ENCODE data around the gene IL12B. TPM values are rescaled to one million over a fixed set of nuclear protein-coding genes. Genes with fewer than 3 reads are reported as not detected.
"Not testable (repeated sequence)": the region's sequence is repeated elsewhere in the genome, so short reads cannot be mapped to it uniquely, and the experiment has no call there.

The IL12B gene
- total RNA-seq, 2 experiments from 2014 or later: not detected

- no peaks in the 10 kb centered on the region for H3K4me1 Mint-ChIP-seq (ENCODE audit: low read depth)
- intact Hi-C loops (cut with DNase I, micrococcal nuclease): no loop called here
- H3K4me3 ChIP-seq (ENCODE audit: low read length): no peak overlapping the region
- DNase-seq (peak in 3 of 14 experiments; percentile 19 to 64 (median 53)), ATAC-seq (ENCODE audit: poor library complexity) (no peak)
- no peaks in the 10 kb centered on the region for H3K4me1 ChIP-seq (ENCODE audit: insufficient read depth, low read length)
- H3K27me3 ChIP-seq (ENCODE audit: control insufficient read depth in 1 of 2, insufficient read depth in 2 of 2, low read length in 2 of 2): no peaks in the 10 kb centered on the region
- no peaks in the 10 kb centered on the region for H3K36me3 ChIP-seq (ENCODE audit: insufficient read depth, low read length)
- CTCF ChIA-PET: interaction anchor here (0.6 kb wide), 1 partner anchor 76 kb away, joined by 3 read pairs; no protein-coding TSS in a partner anchor
- H3K36me3 Mint-ChIP-seq (ENCODE audit: low read depth): no peaks in the 10 kb centered on the region
- no peaks in the 10 kb centered on the region for H3K9me3 ChIP-seq (ENCODE audit: control insufficient read depth in 1 of 2, insufficient read depth in 1 of 2, low read length in 2 of 2)
- no peak overlapping the region for H3K4me3 Mint-ChIP-seq
- TF ChIP-seq CTCF (IDR thresholded peaks at IDR 0.05): no peak
- no peak overlapping the region for H3K27ac Mint-ChIP-seq
- POLR2A ChIA-PET: no interaction called here
- no peaks in the 10 kb centered on the region for H3K9me3 Mint-ChIP-seq
- peaks cover 5% of the 10 kb centered on the region for H3K27me3 Mint-ChIP-seq
- H3K27ac ChIP-seq (ENCODE audit: low read depth in 1 of 2, low read length in 2 of 2): no peak overlapping the region
Measured at GRCh38 chr5:159362220-159362619, 31.9 kb upstream of the IL12B start.

GRCh38 chr5:159359871-159360270 lies 29.6 kb upstream of the IL12B start:
- H3K4me1 Mint-ChIP-seq (ENCODE audit: low read depth); intact Hi-C loops (cut with DNase I, micrococcal nuclease); H3K36me3 Mint-ChIP-seq (ENCODE audit: low read depth); H3K27me3 ChIP-seq (ENCODE audit: control insufficient read depth in 1 of 2, insufficient read depth in 2 of 2, low read length in 2 of 2); H3K9me3 Mint-ChIP-seq; H3K4me3 ChIP-seq (ENCODE audit: low read length); H3K27ac ChIP-seq (ENCODE audit: low read depth in 1 of 2, low read length in 2 of 2); POLR2A ChIA-PET; CTCF ChIA-PET; ATAC-seq (ENCODE audit: poor library complexity); H3K27ac Mint-ChIP-seq; H3K27me3 Mint-ChIP-seq; H3K4me3 Mint-ChIP-seq; H3K9me3 ChIP-seq (ENCODE audit: control insufficient read depth in 1 of 2, insufficient read depth in 1 of 2, low read length in 2 of 2); H3K4me1 ChIP-seq (ENCODE audit: insufficient read depth, low read length); H3K36me3 ChIP-seq (ENCODE audit: insufficient read depth, low read length); DNase-seq: not testable (repeated sequence)

- no peak overlapping the region for H3K27ac ChIP-seq (ENCODE audit: low read depth in 1 of 2, low read length in 2 of 2)
- H3K4me1 ChIP-seq (ENCODE audit: insufficient read depth, low read length): no peaks in the 10 kb centered on the region
- no peak overlapping the region for H3K4me3 Mint-ChIP-seq
- intact Hi-C loops (cut with DNase I, micrococcal nuclease): no loop called here
- ChIA-PET CTCF (no interaction called here), POLR2A (interaction anchor here (0.7 kb wide), 1 partner anchor 58 kb away, joined by 3 read pairs; no protein-coding TSS in a partner anchor)
- H3K36me3 Mint-ChIP-seq (ENCODE audit: low read depth): no peaks in the 10 kb centered on the region
- DNase-seq: peak in 2 of 14 experiments; percentile 39 to 40
- no peak for TF ChIP-seq CTCF (IDR thresholded peaks at IDR 0.05)
- H3K27me3 Mint-ChIP-seq: no peaks in the 10 kb centered on the region
- H3K9me3 ChIP-seq (ENCODE audit: control insufficient read depth in 1 of 2, insufficient read depth in 1 of 2, low read length in 2 of 2): no peaks in the 10 kb centered on the region
- ATAC-seq (ENCODE audit: poor library complexity): no peak
- no peaks in the 10 kb centered on the region for H3K27me3 ChIP-seq (ENCODE audit: control insufficient read depth in 1 of 2, insufficient read depth in 2 of 2, low read length in 2 of 2)
- no peaks in the 10 kb centered on the region for H3K4me1 Mint-ChIP-seq (ENCODE audit: low read depth)
- H3K4me3 ChIP-seq (ENCODE audit: low read length): no peak overlapping the region
- H3K9me3 Mint-ChIP-seq: no peaks in the 10 kb centered on the region
- H3K36me3 ChIP-seq (ENCODE audit: insufficient read depth, low read length): no peaks in the 10 kb centered on the region
- H3K27ac Mint-ChIP-seq: no peak overlapping the region
Measured at GRCh38 chr5:159359408-159359807, 29.1 kb upstream of the IL12B start.

GRCh38 chr5:159353661-159354252 lies 23.5 kb upstream of the IL12B start:
- no peak for ATAC-seq (ENCODE audit: poor library complexity)
- Histone ChIP-seq H3K27me3 (ENCODE audit: control insufficient read depth in 1 of 2, insufficient read depth in 2 of 2, low read length in 2 of 2) (no peaks in the 10 kb centered on the region), H3K9me3 (ENCODE audit: control insufficient read depth in 1 of 2, insufficient read depth in 1 of 2, low read length in 2 of 2) (no peaks in the 10 kb centered on the region), H3K4me3 (ENCODE audit: low read length) (no peak overlapping the region), H3K27ac (ENCODE audit: low read depth in 1 of 2, low read length in 2 of 2) (no peak overlapping the region), H3K4me1 (ENCODE audit: insufficient read depth, low read length) (no peaks in the 10 kb centered on the region), H3K36me3 (ENCODE audit: insufficient read depth, low read length) (no peaks in the 10 kb centered on the region)
- Mint-ChIP-seq H3K27ac (no peak overlapping the region), H3K27me3 (no peaks in the 10 kb centered on the region), H3K36me3 (ENCODE audit: low read depth) (no peaks in the 10 kb centered on the region), H3K9me3 (no peaks in the 10 kb centered on the region), H3K4me1 (ENCODE audit: low read depth) (no peaks in the 10 kb centered on the region), H3K4me3 (no peak overlapping the region)
- ChIA-PET CTCF (interaction anchor here (0.8 kb wide), 1 partner anchor 12 kb away, joined by 3 read pairs; no protein-coding TSS in a partner anchor), POLR2A (interaction anchor here (0.6 kb wide), 1 partner anchor 580 kb away, joined by 3 read pairs; no protein-coding TSS in a partner anchor)
- intact Hi-C loops (cut with DNase I, micrococcal nuclease): no loop called here
- no peak for DNase-seq
- TF ChIP-seq CTCF (IDR thresholded peaks at IDR 0.05): no peak

- H3K4me1 ChIP-seq (ENCODE audit: insufficient read depth, low read length); H3K36me3 Mint-ChIP-seq (ENCODE audit: low read depth); H3K27me3 ChIP-seq (ENCODE audit: control insufficient read depth in 1 of 2, insufficient read depth in 2 of 2, low read length in 2 of 2); H3K4me3 ChIP-seq (ENCODE audit: low read length); H3K27me3 Mint-ChIP-seq; H3K27ac Mint-ChIP-seq; DNase-seq; H3K27ac ChIP-seq (ENCODE audit: low read depth in 1 of 2, low read length in 2 of 2); intact Hi-C loops (cut with DNase I, micrococcal nuclease); H3K36me3 ChIP-seq (ENCODE audit: insufficient read depth, low read length); H3K4me3 Mint-ChIP-seq; POLR2A ChIA-PET; H3K9me3 Mint-ChIP-seq; CTCF ChIA-PET; ATAC-seq (ENCODE audit: poor library complexity); H3K9me3 ChIP-seq (ENCODE audit: control insufficient read depth in 1 of 2, insufficient read depth in 1 of 2, low read length in 2 of 2); H3K4me1 Mint-ChIP-seq (ENCODE audit: low read depth): not testable (repeated sequence)
Measured at GRCh38 chr5:159350644-159351043, 20.4 kb upstream of the IL12B start.
